HepG2 (cell line): ENCODE measurements around the gene ZCCHC3. TPM values are rescaled to one million over a fixed set of nuclear protein-coding genes. Genes with fewer than 3 reads are reported as not detected.
A peak's percentile ranks its signal among the peaks of the same experiment; 100 is the strongest.

Experiments used
- ARNTL ChIP-seq: sonication (generic); formaldehyde crosslinking; IDR thresholded peaks from 2 replicates; pipeline ENCODE4 v1.4.0; 2020; ENCODE audit warnings: mild to moderate bottlenecking, missing genetic modification reagents
- ATRX ChIP-seq: sonication (generic); formaldehyde crosslinking; IDR thresholded peaks from 2 replicates; pipeline ENCODE4 v1.4.0; 2020; ENCODE audit warnings: missing genetic modification reagents, borderline replicate concordance
- BCL3 ChIP-seq: sonication (generic); formaldehyde crosslinking; IDR thresholded peaks from 2 replicates; pipeline ENCODE4 v1.5.1; 2020; ENCODE audit warnings: mild to moderate bottlenecking, missing genetic modification reagents, moderate library complexity
- FIP1L1 ChIP-seq: fragments of 200-400 bp; formaldehyde crosslinking; IDR thresholded peaks from 2 replicates; pipeline ENCODE4 v1.6.1; 2018; ENCODE audit warnings: low read depth, mild to moderate bottlenecking, low read length, moderate library complexity, borderline replicate concordance; ENCODE audit not compliant: insufficient read depth
- FOXK2 ChIP-seq: fragments of 450-650 bp; IDR thresholded peaks from 2 replicates; pipeline ENCODE4 v1.6.1; 2016
- FOXP1 ChIP-seq, 2 experiments: fragments of 450-650 bp in 1 of 2; IDR thresholded peaks; 2 replicates each; pipeline ENCODE4 v1.6.1; 2017 to 2018; ENCODE audit warnings: antibody characterized with exemption in 1 of 2
- GMEB2 ChIP-seq: IDR thresholded peaks from 2 replicates; pipeline ENCODE4 v1.6.1; 2016; ENCODE audit warnings: missing biosample characterization, missing genetic modification reagents, low read depth
- HES4 ChIP-seq: sonication (generic); formaldehyde crosslinking; IDR thresholded peaks from 2 replicates; pipeline ENCODE4 v1.9.0; 2021; ENCODE audit warnings: mild to moderate bottlenecking, missing genetic modification reagents, borderline replicate concordance
- HINFP ChIP-seq: sonication (generic); formaldehyde crosslinking; IDR thresholded peaks from 2 replicates; pipeline ENCODE4 v1.4.0; 2020; ENCODE audit warnings: low read depth, mild to moderate bottlenecking, missing genetic modification reagents
- KDM5A ChIP-seq: fragments of 200-600 bp; sonication (generic); IDR thresholded peaks from 2 replicates; pipeline ENCODE4 v1.7.0; 2018; ENCODE audit warnings: antibody characterized with exemption, mild to moderate bottlenecking, low read length, borderline replicate concordance
- KLF9 ChIP-seq: IDR thresholded peaks from 2 replicates; pipeline ENCODE4 v1.6.1; 2016; ENCODE audit warnings: low read depth
- SATB2 ChIP-seq: sonication (generic); formaldehyde crosslinking; IDR thresholded peaks from 2 replicates; pipeline ENCODE4 v1.5.0; 2020; ENCODE audit warnings: missing genetic modification reagents
- SP1 ChIP-seq, 2 experiments: fragments of 450-650 bp in 1 of 2; sonication (generic) in 1 of 2; formaldehyde crosslinking in 1 of 2; IDR thresholded peaks; 2 replicates each; pipeline versions ENCODE4 v1.4.0 to v1.6.1; 2016 to 2020; ENCODE audit warnings: missing genetic modification reagents in 1 of 2
- TFE3 ChIP-seq: IDR thresholded peaks from 2 replicates; pipeline ENCODE4 v1.6.1; 2016
- ZNF136 ChIP-seq: sonication (generic); formaldehyde crosslinking; IDR thresholded peaks from 2 replicates; pipeline ENCODE4 v1.8.1; 2022; ENCODE audit warnings: low read depth, mild to moderate bottlenecking, moderate library complexity, missing genetic modification reagents
- ZNF460 ChIP-seq: sonication (generic); formaldehyde crosslinking; IDR thresholded peaks from 2 replicates; pipeline ENCODE4 v1.5.1; 2020; ENCODE audit warnings: missing genetic modification reagents, mild to moderate bottlenecking, borderline replicate concordance
- ZNF513 ChIP-seq: sonication (generic); formaldehyde crosslinking; conservative IDR thresholded peaks from 2 replicates; pipeline ENCODE4 v1.5.0; 2020; ENCODE audit warnings: missing genetic modification reagents
- ZNF557 ChIP-seq: sonication (generic); formaldehyde crosslinking; IDR thresholded peaks from 2 replicates; pipeline ENCODE4 v1.4.0; 2020; ENCODE audit warnings: missing genetic modification reagents
- ZNF772 ChIP-seq: sonication (generic); formaldehyde crosslinking; IDR thresholded peaks from 2 replicates; pipeline ENCODE4 v1.5.0; 2020; ENCODE audit warnings: mild to moderate bottlenecking, missing genetic modification reagents
- ZSCAN21 ChIP-seq: sonication (generic); formaldehyde crosslinking; IDR thresholded peaks from 2 replicates; pipeline ENCODE4 v1.8.0; 2022; ENCODE audit warnings: mild to moderate bottlenecking, missing genetic modification reagents, moderate library complexity, borderline replicate concordance
- polyA plus RNA-seq, 8 experiments: library from polyadenylated mRNA; depleted of rRNA in 3 of 8; stranded (reverse) in 7 of 8; unstranded in 1 of 8; fragments of >200 nt; fragmentation: Illumina TruSeq in 4 of 8; extraction: Trizol in 4 of 8; gene quantifications; 2 replicates each; pipeline versions ENCODE4 v1.2.1 to v1.2.3, GENCODE V29; 2011 to 2016; ENCODE audit warnings: low read depth in 4 of 8, missing spikeins in 1 of 8, mixed read lengths in 1 of 8; ENCODE audit not compliant: insufficient read depth in 1 of 8
- total RNA-seq, 5 experiments: library from RNA; depleted of rRNA; stranded (reverse); fragments of >200 nt; fragmentation: Illumina TruSeq; extraction: Trizol; gene quantifications; 2 replicates each; pipeline ENCODE4 v1.2.3, GENCODE V29; 2016; ENCODE audit warnings: low read depth in 1 of 5

ZCCHC3 gene
- total and polyA plus RNA-seq, 2 of the 13 experiments (the other 11 are each of a cell fraction or from before 2014, with no cell fraction given), result 46.6 to 63.0 TPM

GRCh38 chr20:327186-328026, 30.0 kb downstream of the ZCCHC3 start (continued):
- TF ChIP-seq ZNF772 (CRISPR knock-in tag), result 0 out of 2 replicates have a peak, but pooled peaks have one; percentile 34
- TF ChIP-seq SATB2 (CRISPR knock-in tag), result 0 out of 2 replicates have a peak, but pooled peaks have one; percentile 81
- TF ChIP-seq BCL3 (CRISPR knock-in tag), result peak; percentile 7; the same call in 1 of the 2 replicates
- TF ChIP-seq GMEB2 (CRISPR knock-in tag), result peak; percentile 71; the same call in 1 of the 2 replicates
- no peak for TF ChIP-seq FOXP1 (IDR thresholded peaks at IDR 0.05)
- TF ChIP-seq FOXP1 (CRISPR knock-in tag; IDR thresholded peaks at IDR 0.05), result peak; percentile 47; the same call in 1 of the 2 replicates
- TF ChIP-seq ZNF460 (CRISPR knock-in tag), result no peak
- 0 out of 2 replicates have a peak, but pooled peaks have one; percentile 28 for TF ChIP-seq HINFP (CRISPR knock-in tag)
- peak; percentile 73; the same call in 1 of the 2 replicates for TF ChIP-seq KDM5A
- TF ChIP-seq HES4 (CRISPR knock-in tag), result peak; percentile 33; the same call in 1 of the 2 replicates
- no peak for TF ChIP-seq FIP1L1
- no peak for TF ChIP-seq ATRX (CRISPR knock-in tag)
- peak; percentile 85; the same call in 1 of the 2 replicates for TF ChIP-seq SP1 (IDR thresholded peaks at IDR 0.05)
- TF ChIP-seq SP1 (CRISPR knock-in tag; IDR thresholded peaks at IDR 0.05), result peak; percentile 89
- TF ChIP-seq FOXK2, result 0 out of 2 replicates have a peak, but pooled peaks have one; percentile 48
- TF ChIP-seq ZNF557 (CRISPR knock-in tag), result peak; percentile 21; the same call in 1 of the 2 replicates
- TF ChIP-seq ARNTL (CRISPR knock-in tag), result peak; percentile 97
- peak; percentile 88; the same call in 1 of the 2 replicates for TF ChIP-seq KLF9 (CRISPR knock-in tag)
- no peak for TF ChIP-seq ZNF136 (CRISPR knock-in tag)
- TF ChIP-seq ZNF513 (CRISPR knock-in tag), result 0 out of 2 replicates have a peak, but pooled peaks have one; percentile 88
- TF ChIP-seq TFE3 (CRISPR knock-in tag), result peak; percentile 95
- no peak for TF ChIP-seq ZSCAN21 (CRISPR knock-in tag)
